K562 (cell line): Measurements from ENCODE around the gene DBNDD2. TPM values are rescaled to one million over a fixed set of nuclear protein-coding genes. Genes with fewer than 3 reads are reported as not detected.

Source experiments
- CBX2 ChIP-seq: fragments of 200-600 bp; sonication (generic); IDR thresholded peaks from one replicate; pipeline ENCODE4 v1.6.1; 2012; ENCODE audit warnings: mild to moderate bottlenecking, low read length, inconsistent platforms; ENCODE audit not compliant: insufficient read depth, poor library complexity, severe bottlenecking
- CEBPG ChIP-seq, 3 experiments: fragments of 200-800 bp in 1 of 3; sonication (Bioruptor generic) in 1 of 3; sonication (generic) in 1 of 3; formaldehyde crosslinking in 1 of 3; IDR thresholded peaks in 2 of 3; conservative IDR thresholded peaks in 1 of 3; 2 replicates each; pipeline versions ENCODE4 v1.6.1 to v1.8.0; 2016 to 2022; ENCODE audit warnings: missing compliant biosample characterization in 2 of 3, missing genetic modification characterization in 2 of 3, mild to moderate bottlenecking in 1 of 3, missing genetic modification reagents in 1 of 3
- CXXC5 ChIP-seq: fragments of 250-450 bp; sonication (Bioruptor Pico); IDR thresholded peaks from 2 replicates; pipeline ENCODE4 v1.8.0; 2022; ENCODE audit warnings: inconsistent platforms, mild to moderate bottlenecking, moderate library complexity
- EGR1 ChIP-seq: fragments of 450-650 bp; conservative IDR thresholded peaks from 2 replicates; pipeline ENCODE4 v1.6.1; 2017; ENCODE audit warnings: mild to moderate bottlenecking
- FOXM1 ChIP-seq, 2 experiments: fragments of 450-650 bp in 1 of 2; sonication (generic) in 1 of 2; formaldehyde crosslinking in 1 of 2; IDR thresholded peaks; 2 replicates each; pipeline versions ENCODE4 v1.6.1 to v1.9.0; 2017 to 2022; ENCODE audit warnings: low read depth in 2 of 2, mild to moderate bottlenecking in 2 of 2, missing genetic modification reagents in 1 of 2, moderate library complexity in 1 of 2
- L3MBTL2 ChIP-seq: fragments of 450-650 bp; IDR thresholded peaks from 2 replicates; pipeline ENCODE4 v1.6.1; 2016; ENCODE audit warnings: mild to moderate bottlenecking, moderate library complexity
- RBFOX2 ChIP-seq: fragments of 200-400 bp; formaldehyde crosslinking; IDR thresholded peaks from 2 replicates; pipeline ENCODE4 v1.6.1; 2017; ENCODE audit warnings: low read depth, mild to moderate bottlenecking, low read length, moderate library complexity
- SMAD1 ChIP-seq: fragments of 150-350 bp; IDR thresholded peaks from 2 replicates; pipeline ENCODE4 v1.6.1; 2014; ENCODE audit warnings: low read length, low read depth; ENCODE audit not compliant: partially characterized antibody
- SPI1 ChIP-seq: IDR thresholded peaks from 2 replicates; pipeline ENCODE4 v1.6.1; 2011; ENCODE audit warnings: low read depth, low read length, control low read depth, borderline replicate concordance
- TBP ChIP-seq: optimal IDR thresholded peaks from 2 replicates; pipeline ENCODE3; 2011; ENCODE audit warnings: low read depth, low read length, improper control_type of control experiment
- polyA plus RNA-seq, 8 experiments: library from polyadenylated mRNA; depleted of rRNA in 4 of 8; stranded (reverse) in 5 of 8; unstranded in 3 of 8; fragments of >200 nt; fragmentation: Nextera tagmentation in 2 of 8; fragmentation: Illumina TruSeq in 1 of 8; extraction: Ambion mirVana in 2 of 8; extraction: Trizol in 1 of 8; gene quantifications; 2 replicates each; pipeline versions ENCODE4 v1.2.1 to v1.2.3, GENCODE V29; 2011 to 2014; ENCODE audit warnings: inconsistent platforms in 1 of 8, missing spikeins in 1 of 8
- total RNA-seq, 7 experiments: library from RNA; depleted of rRNA in 6 of 7; stranded (reverse); fragments of >200 nt in 6 of 7; fragmentation: Illumina TruSeq in 2 of 7; extraction: Trizol in 2 of 7; gene quantifications; 2 replicates each; pipeline versions ENCODE4 v1.2.1 to v1.2.3, GENCODE V29; 2011 to 2021; ENCODE audit warnings: low replicate concordance in 1 of 7
- TF ChIP-seq, protein P1 (sequence below): fragments of 450-650 bp; IDR thresholded peaks from 2 replicates; pipeline ENCODE4 v1.7.1; 2018; ENCODE audit warnings: mild to moderate bottlenecking, low read depth; ENCODE audit not compliant: partially characterized antibody
- TF ChIP-seq, protein P2 (sequence below): sonication (generic); formaldehyde crosslinking; IDR thresholded peaks from 2 replicates; pipeline ENCODE4 v1.8.0; 2022; ENCODE audit warnings: mild to moderate bottlenecking, missing genetic modification reagents
- TF ChIP-seq, protein P3 (sequence below): IDR thresholded peaks from 2 replicates; pipeline ENCODE4 v1.6.1; 2012; ENCODE audit warnings: low read depth, low read length, improper control_type of control experiment, borderline replicate concordance

DBNDD2 gene
- total and polyA plus RNA-seq, 9 of the 15 experiments (the other 6 are each of a cell fraction or from before 2014, with no cell fraction given), result 12.8 to 64.0 (median 35.8) TPM

DNA sequence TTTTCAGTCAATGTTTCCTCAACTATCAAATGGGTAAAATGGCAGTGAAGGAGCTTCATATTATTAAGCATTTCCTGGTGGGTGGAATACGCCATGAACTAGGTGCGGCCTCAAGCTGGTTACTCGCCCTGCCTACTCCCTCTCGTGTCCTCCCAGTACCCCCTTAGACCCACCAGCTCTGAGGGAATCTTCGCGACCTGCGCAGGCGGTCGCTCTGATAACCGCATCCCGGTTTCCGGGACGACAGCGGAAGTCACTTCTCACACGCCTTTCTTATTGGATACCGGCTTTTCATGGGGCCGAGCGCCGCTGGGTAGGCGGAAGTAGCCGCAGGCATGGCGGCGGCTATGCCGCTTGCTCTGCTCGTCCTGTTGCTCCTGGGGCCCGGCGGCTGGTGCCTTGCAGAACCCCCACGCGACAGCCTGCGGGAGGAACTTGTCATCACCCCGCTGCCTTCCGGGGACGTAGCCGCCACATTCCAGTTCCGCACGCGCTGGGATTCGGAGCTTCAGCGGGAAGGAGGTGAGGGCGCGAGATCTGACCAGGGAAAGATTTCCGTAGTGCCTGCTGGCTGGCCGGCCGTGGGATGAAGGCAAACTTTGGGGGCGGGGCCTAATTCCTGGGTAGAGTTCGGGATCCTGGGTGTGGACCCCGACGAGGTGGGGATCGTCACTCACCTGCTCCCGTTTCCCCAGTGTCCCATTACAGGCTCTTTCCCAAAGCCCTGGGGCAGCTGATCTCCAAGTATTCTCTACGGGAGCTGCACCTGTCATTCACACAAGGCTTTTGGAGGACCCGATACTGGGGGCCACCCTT lies 7.9 kb downstream of the DBNDD2 start, which contains the start of gene PIGT (continued):
- TF ChIP-seq CXXC5 (peak; percentile 73), CEBPG (CRISPR knock-in tag; IDR thresholded peaks at IDR 0.05) (no peak), CEBPG (tag; conservative IDR thresholded peaks at IDR 0.05 in 1 of 2, IDR thresholded peaks at IDR 0.05 in 1 of 2) (no peak), TBP (peak; percentile 85), L3MBTL2 (peak; percentile 81), EGR1 (0 out of 2 replicates have a peak, but pooled peaks have one; percentile 7), SMAD1 (peak; percentile 43), SPI1 (peak; percentile 43; the same call in 1 of the 2 replicates), RBFOX2 (peak; percentile 95), FOXM1 (IDR thresholded peaks at IDR 0.05; ENCODE audit: low read depth) (no peak), FOXM1 (CRISPR knock-in tag; IDR thresholded peaks at IDR 0.05; ENCODE audit: low read depth) (no peak), CBX2 (no peak)
- TF ChIP-seq, protein P1, sequence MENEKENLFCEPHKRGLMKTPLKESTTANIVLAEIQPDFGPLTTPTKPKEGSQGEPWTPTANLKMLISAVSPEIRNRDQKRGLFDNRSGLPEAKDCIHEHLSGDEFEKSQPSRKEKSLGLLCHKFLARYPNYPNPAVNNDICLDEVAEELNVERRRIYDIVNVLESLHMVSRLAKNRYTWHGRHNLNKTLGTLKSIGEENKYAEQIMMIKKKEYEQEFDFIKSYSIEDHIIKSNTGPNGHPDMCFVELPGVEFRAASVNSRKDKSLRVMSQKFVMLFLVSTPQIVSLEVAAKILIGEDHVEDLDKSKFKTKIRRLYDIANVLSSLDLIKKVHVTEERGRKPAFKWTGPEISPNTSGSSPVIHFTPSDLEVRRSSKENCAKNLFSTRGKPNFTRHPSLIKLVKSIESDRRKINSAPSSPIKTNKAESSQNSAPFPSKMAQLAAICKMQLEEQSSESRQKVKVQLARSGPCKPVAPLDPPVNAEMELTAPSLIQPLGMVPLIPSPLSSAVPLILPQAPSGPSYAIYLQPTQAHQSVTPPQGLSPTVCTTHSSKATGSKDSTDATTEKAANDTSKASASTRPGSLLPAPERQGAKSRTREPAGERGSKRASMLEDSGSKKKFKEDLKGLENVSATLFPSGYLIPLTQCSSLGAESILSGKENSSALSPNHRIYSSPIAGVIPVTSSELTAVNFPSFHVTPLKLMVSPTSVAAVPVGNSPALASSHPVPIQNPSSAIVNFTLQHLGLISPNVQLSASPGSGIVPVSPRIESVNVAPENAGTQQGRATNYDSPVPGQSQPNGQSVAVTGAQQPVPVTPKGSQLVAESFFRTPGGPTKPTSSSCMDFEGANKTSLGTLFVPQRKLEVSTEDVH, result peak; percentile 93
- TF ChIP-seq, protein P2, sequence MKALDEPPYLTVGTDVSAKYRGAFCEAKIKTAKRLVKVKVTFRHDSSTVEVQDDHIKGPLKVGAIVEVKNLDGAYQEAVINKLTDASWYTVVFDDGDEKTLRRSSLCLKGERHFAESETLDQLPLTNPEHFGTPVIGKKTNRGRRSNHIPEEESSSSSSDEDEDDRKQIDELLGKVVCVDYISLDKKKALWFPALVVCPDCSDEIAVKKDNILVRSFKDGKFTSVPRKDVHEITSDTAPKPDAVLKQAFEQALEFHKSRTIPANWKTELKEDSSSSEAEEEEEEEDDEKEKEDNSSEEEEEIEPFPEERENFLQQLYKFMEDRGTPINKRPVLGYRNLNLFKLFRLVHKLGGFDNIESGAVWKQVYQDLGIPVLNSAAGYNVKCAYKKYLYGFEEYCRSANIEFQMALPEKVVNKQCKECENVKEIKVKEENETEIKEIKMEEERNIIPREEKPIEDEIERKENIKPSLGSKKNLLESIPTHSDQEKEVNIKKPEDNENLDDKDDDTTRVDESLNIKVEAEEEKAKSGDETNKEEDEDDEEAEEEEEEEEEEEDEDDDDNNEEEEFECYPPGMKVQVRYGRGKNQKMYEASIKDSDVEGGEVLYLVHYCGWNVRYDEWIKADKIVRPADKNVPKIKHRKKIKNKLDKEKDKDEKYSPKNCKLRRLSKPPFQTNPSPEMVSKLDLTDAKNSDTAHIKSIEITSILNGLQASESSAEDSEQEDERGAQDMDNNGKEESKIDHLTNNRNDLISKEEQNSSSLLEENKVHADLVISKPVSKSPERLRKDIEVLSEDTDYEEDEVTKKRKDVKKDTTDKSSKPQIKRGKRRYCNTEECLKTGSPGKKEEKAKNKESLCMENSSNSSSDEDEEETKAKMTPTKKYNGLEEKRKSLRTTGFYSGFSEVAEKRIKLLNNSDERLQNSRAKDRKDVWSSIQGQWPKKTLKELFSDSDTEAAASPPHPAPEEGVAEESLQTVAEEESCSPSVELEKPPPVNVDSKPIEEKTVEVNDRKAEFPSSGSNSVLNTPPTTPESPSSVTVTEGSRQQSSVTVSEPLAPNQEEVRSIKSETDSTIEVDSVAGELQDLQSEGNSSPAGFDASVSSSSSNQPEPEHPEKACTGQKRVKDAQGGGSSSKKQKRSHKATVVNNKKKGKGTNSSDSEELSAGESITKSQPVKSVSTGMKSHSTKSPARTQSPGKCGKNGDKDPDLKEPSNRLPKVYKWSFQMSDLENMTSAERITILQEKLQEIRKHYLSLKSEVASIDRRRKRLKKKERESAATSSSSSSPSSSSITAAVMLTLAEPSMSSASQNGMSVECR (CRISPR knock-in tag), result peak; percentile 76; the same call in 1 of the 2 replicates
- TF ChIP-seq, protein P3, sequence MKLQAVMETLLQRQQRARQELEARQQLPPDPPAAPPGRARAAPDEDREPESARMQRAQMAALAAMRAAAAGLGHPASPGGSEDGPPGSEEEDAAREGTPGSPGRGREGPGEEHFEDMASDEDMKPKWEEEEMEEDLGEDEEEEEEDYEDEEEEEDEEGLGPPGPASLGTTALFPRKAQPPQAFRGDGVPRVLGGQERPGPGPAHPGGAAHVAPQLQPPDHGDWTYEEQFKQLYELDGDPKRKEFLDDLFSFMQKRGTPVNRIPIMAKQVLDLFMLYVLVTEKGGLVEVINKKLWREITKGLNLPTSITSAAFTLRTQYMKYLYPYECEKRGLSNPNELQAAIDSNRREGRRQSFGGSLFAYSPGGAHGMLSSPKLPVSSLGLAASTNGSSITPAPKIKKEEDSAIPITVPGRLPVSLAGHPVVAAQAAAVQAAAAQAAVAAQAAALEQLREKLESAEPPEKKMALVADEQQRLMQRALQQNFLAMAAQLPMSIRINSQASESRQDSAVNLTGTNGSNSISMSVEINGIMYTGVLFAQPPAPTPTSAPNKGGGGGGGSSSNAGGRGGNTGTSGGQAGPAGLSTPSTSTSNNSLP, result no peak
